H9 (cell line): ENCODE data around the gene RPL19. TPM values are rescaled to one million over a fixed set of nuclear protein-coding genes. Genes with fewer than 3 reads are reported as not detected.

ENCODE experiments used
- DNase-seq: peaks from one replicate; pipeline ENCODE4 v3.0.0-alpha.2; 2017
- H2AFZ ChIP-seq: one replicate; pipeline ENCODE4 v1.6.1; 2013; ENCODE audit warnings: mild to moderate bottlenecking, low read length, control low read depth, moderate library complexity
- H2AK5ac ChIP-seq: 2 replicates; pipeline ENCODE4 v1.6.1; 2013; ENCODE audit warnings: low read length, control low read depth, mixed read lengths; ENCODE audit not compliant: insufficient read length
- H2BK120ac ChIP-seq: one replicate; pipeline ENCODE4 v1.6.1; 2013; ENCODE audit warnings: low read depth, mild to moderate bottlenecking, low read length, control low read depth, inconsistent platforms; ENCODE audit not compliant: poor library complexity, severe bottlenecking
- H2BK12ac ChIP-seq: 2 replicates; pipeline ENCODE4 v1.6.1; 2013; ENCODE audit warnings: low read length, control low read depth, mixed read lengths, low read depth; ENCODE audit not compliant: insufficient read length
- H2BK15ac ChIP-seq: 2 replicates; pipeline ENCODE4 v1.6.1; 2013; ENCODE audit warnings: low read depth, low read length, control low read depth
- H2BK20ac ChIP-seq: one replicate; pipeline ENCODE4 v1.6.1; 2013; ENCODE audit warnings: low read depth, mild to moderate bottlenecking, low read length, control low read depth, inconsistent platforms; ENCODE audit not compliant: poor library complexity, severe bottlenecking
- H2BK5ac ChIP-seq: 2 replicates; pipeline ENCODE4 v1.6.1; 2013; ENCODE audit warnings: low read length, control low read depth, mixed read lengths; ENCODE audit not compliant: insufficient read length
- H3K14ac ChIP-seq: 2 replicates; pipeline ENCODE4 v1.6.1; 2013; ENCODE audit warnings: low read length, control low read depth; ENCODE audit not compliant: insufficient read depth
- H3K18ac ChIP-seq: 2 replicates; pipeline ENCODE4 v1.6.1; 2013; ENCODE audit warnings: low read depth, mild to moderate bottlenecking, mixed read lengths, low read length, control low read depth; ENCODE audit not compliant: insufficient read length
- H3K23ac ChIP-seq: 2 replicates; pipeline ENCODE4 v1.6.1; 2013; ENCODE audit warnings: low read length, control low read depth, mixed read lengths, low read depth; ENCODE audit not compliant: insufficient read length
- H3K23me2 ChIP-seq: 2 replicates; pipeline ENCODE4 v1.6.1; 2013; ENCODE audit warnings: low read depth, mild to moderate bottlenecking, mixed read lengths, low read length, control low read depth; ENCODE audit not compliant: insufficient read length, poor library complexity, severe bottlenecking
- H3K27ac ChIP-seq: 2 replicates; pipeline ENCODE4 v1.5.1; 2013; ENCODE audit warnings: low read length, control low read depth, mixed read lengths, low read depth; ENCODE audit not compliant: insufficient read length
- H3K27me3 ChIP-seq: 2 replicates; pipeline ENCODE4 v1.6.1; 2013; ENCODE audit warnings: low read length, control low read depth, inconsistent platforms; ENCODE audit not compliant: insufficient read depth
- H3K4ac ChIP-seq: 2 replicates; pipeline ENCODE4 v1.6.1; 2013; ENCODE audit warnings: low read depth, mild to moderate bottlenecking, control low read depth, inconsistent platforms, low read length, moderate library complexity
- H3K4me1 ChIP-seq: 2 replicates; pipeline ENCODE4 v1.6.1; 2013; ENCODE audit warnings: low read length, control low read depth, inconsistent platforms; ENCODE audit not compliant: insufficient read depth
- H3K4me2 ChIP-seq: 2 replicates; pipeline ENCODE4 v1.6.1; 2013; ENCODE audit warnings: low read length, control low read depth, mixed read lengths; ENCODE audit not compliant: insufficient read length, insufficient read depth
- H3K56ac ChIP-seq: 2 replicates; pipeline ENCODE4 v1.6.1; 2013; ENCODE audit warnings: low read depth, mild to moderate bottlenecking, mixed read lengths, low read length, control low read depth; ENCODE audit not compliant: insufficient read length
- H3K79me1 ChIP-seq: 2 replicates; pipeline ENCODE4 v1.6.1; 2013; ENCODE audit warnings: low read depth, mild to moderate bottlenecking, moderate library complexity, low read length, control low read depth, inconsistent platforms; ENCODE audit not compliant: insufficient read depth, poor library complexity, severe bottlenecking
- H3K79me2 ChIP-seq: 2 replicates; pipeline ENCODE4 v1.6.1; 2013; ENCODE audit warnings: low read length, control low read depth, inconsistent platforms; ENCODE audit not compliant: insufficient read depth
- H3K9ac ChIP-seq: 2 replicates; pipeline ENCODE4 v1.6.1; 2013; ENCODE audit warnings: low read length, control low read depth, mixed read lengths; ENCODE audit not compliant: insufficient read length; ENCODE audit errors: extremely low read depth
- H3K9me3 ChIP-seq: one replicate; pipeline ENCODE4 v1.6.1; 2013; ENCODE audit warnings: low read depth, low read length, inconsistent platforms; ENCODE audit not compliant: control insufficient read depth
- H3T11ph ChIP-seq: one replicate; pipeline ENCODE4 v1.6.1; 2013; ENCODE audit warnings: mild to moderate bottlenecking, low read length, control low read depth, inconsistent platforms
- H4K20me1 ChIP-seq: one replicate; pipeline ENCODE4 v1.6.1; 2013; ENCODE audit not compliant: control insufficient read depth, insufficient read length, insufficient read depth
- H4K5ac ChIP-seq: 2 replicates; pipeline ENCODE4 v1.6.1; 2013; ENCODE audit warnings: low read depth, mild to moderate bottlenecking, mixed read lengths, low read length, control low read depth; ENCODE audit not compliant: insufficient read length
- H4K8ac ChIP-seq: replicated peaks from 2 replicates; pipeline ENCODE4 v1.6.1; 2013; ENCODE audit warnings: low read length, control low read depth, mixed read lengths, low read depth; ENCODE audit not compliant: insufficient read length
- H4K91ac ChIP-seq: 2 replicates; pipeline ENCODE4 v1.6.1; 2013; ENCODE audit warnings: low read depth, mild to moderate bottlenecking, moderate library complexity, mixed read lengths, low read length, control low read depth; ENCODE audit not compliant: insufficient read length
- H3K27ac Mint-ChIP-seq, 3 experiments: 2 replicates in 2 of 3; 3 replicates in 1 of 3; pipeline ENCODE4 v1.8.0; 2020 to 2021; ENCODE audit warnings: mixed read lengths in 3 of 3, mild to moderate bottlenecking in 1 of 3, moderate library complexity in 1 of 3
- H3K27me3 Mint-ChIP-seq: 2 replicates; pipeline ENCODE4 v1.8.0; 2021; ENCODE audit warnings: low read depth, mild to moderate bottlenecking, moderate library complexity, mixed read lengths
- H3K36me3 Mint-ChIP-seq, 3 experiments: 2 replicates in 2 of 3; 3 replicates in 1 of 3; pipeline ENCODE4 v1.8.0; 2020 to 2021; ENCODE audit warnings: low read depth in 3 of 3, mixed read lengths in 3 of 3; ENCODE audit not compliant: insufficient read depth in 1 of 3
- H3K4me1 Mint-ChIP-seq, 2 experiments: 2 replicates each; pipeline ENCODE4 v1.8.0; 2020; ENCODE audit warnings: mixed read lengths in 2 of 2
- H3K4me3 Mint-ChIP-seq, 2 experiments: 2 replicates in 1 of 2; 3 replicates in 1 of 2; pipeline ENCODE4 v1.8.0; 2020 to 2021; ENCODE audit warnings: mild to moderate bottlenecking in 2 of 2, mixed read lengths in 2 of 2, moderate library complexity in 1 of 2
- H3K9me3 Mint-ChIP-seq, 2 experiments: 2 replicates in 1 of 2; 3 replicates in 1 of 2; pipeline ENCODE4 v1.8.0; 2020; ENCODE audit warnings: mild to moderate bottlenecking in 2 of 2, mixed read lengths in 2 of 2, moderate library complexity in 1 of 2
- CTCF ChIP-seq: fragments of 200-600 bp; sonication (generic); conservative IDR thresholded peaks from 3 replicates; pipeline ENCODE4 v1.8.0; 2021; ENCODE audit warnings: antibody characterized with exemption, mild to moderate bottlenecking
- WGBS: extraction: QIAGEN DNeasy Blood & Tissue Kit; methylation state at CpG from one replicate; pipeline ENCODE4 v1.1.7; 2013; ENCODE audit warnings: missing lambda C conversion rate, low lambda C conversion rate, mixed read lengths; ENCODE audit not compliant: insufficient read length; ENCODE audit errors: extremely low coverage; 5-methylcytosine and 5-hydroxymethylcytosine counted together
- total RNA-seq: library from RNA; stranded (reverse); gene quantifications from 2 replicates; pipeline ENCODE4 v1.2.1, GENCODE V29; 2021

The RPL19 gene
- total RNA-seq, 1 experiment from 2014 or later: 2,038 TPM

- no peaks in the 10 kb centered on the region for H3K9me3 ChIP-seq
- no peak overlapping the region for H2BK12ac ChIP-seq
- no peak overlapping the region for H3K27ac ChIP-seq
- no peaks in the 10 kb centered on the region for H3K36me3 Mint-ChIP-seq
- H2BK15ac ChIP-seq: no peak overlapping the region
- no peaks in the 10 kb centered on the region for H3K4me1 ChIP-seq
- DNase-seq: no peak
- H3K27me3 Mint-ChIP-seq: peaks cover 80% of the 10 kb centered on the region
- H2BK120ac ChIP-seq: no peak overlapping the region
- no peak overlapping the region for H4K5ac ChIP-seq
- H3K4me3 Mint-ChIP-seq: no peak overlapping the region
- H3K4ac ChIP-seq: no peak overlapping the region
- H2AK5ac ChIP-seq: no peak overlapping the region
- H3K18ac ChIP-seq: no peak overlapping the region
- WGBS: no CpG with 5 or more reads among the region's 7 CpGs
- H2BK20ac ChIP-seq: no peak overlapping the region
- H3K9ac ChIP-seq: no peak overlapping the region
- H3K9me3 Mint-ChIP-seq: no peaks in the 10 kb centered on the region
- no peak overlapping the region for H3K27ac Mint-ChIP-seq
- no peak overlapping the region for H3K23ac ChIP-seq
- TF ChIP-seq CTCF: no peak
- no peak overlapping the region for H4K8ac ChIP-seq
- H3K27me3 ChIP-seq: peaks cover 17% of the 10 kb centered on the region; the same call in 1 of the 2 replicates
- no peak overlapping the region for H2AFZ ChIP-seq
- no peaks in the 10 kb centered on the region for H3K79me2 ChIP-seq
- no peak overlapping the region for H3K56ac ChIP-seq
- no peaks in the 10 kb centered on the region for H4K20me1 ChIP-seq
- H3K4me1 Mint-ChIP-seq: peaks cover 16 to 26% of the 10 kb centered on the region in 2 experiments
- H3K23me2 ChIP-seq: peaks cover 13% of the 10 kb centered on the region
- no peaks in the 10 kb centered on the region for H3K79me1 ChIP-seq
- H2BK5ac ChIP-seq: no peak overlapping the region
- no peak overlapping the region for H4K91ac ChIP-seq
- H3T11ph ChIP-seq: no peak overlapping the region
- no peak overlapping the region for H3K14ac ChIP-seq
- H3K4me2 ChIP-seq: no peak overlapping the region
Observed at GRCh38 chr17:39222151-39222550, 22.1 kb downstream of the RPL19 start.
